Thyroid gland (tissue), 4 donors: Measurements from ENCODE around the gene PHPT1. TPM values are rescaled to one million over a fixed set of nuclear protein-coding genes. Genes with fewer than 3 reads are reported as not detected.

Experiments used
- DNase-seq, 2 donors: peaks; one replicate each; pipeline ENCODE4 v3.0.0-alpha.2; 2019
- H3K27ac ChIP-seq, 3 donors: fragments of 200-600 bp; sonication (generic); 1 replicate in 2 of 3; 2 replicates in 1 of 3; pipeline ENCODE4 v1.5.1; 2016 to 2019; ENCODE audit warnings: mild to moderate bottlenecking in 1 of 3, moderate library complexity in 1 of 3
- H3K27me3 ChIP-seq: fragments of 200-600 bp; sonication (generic); one replicate; pipeline ENCODE4 v1.5.1; 2019
- H3K36me3 ChIP-seq, 2 donors: fragments of 200-600 bp; sonication (generic); one replicate each; pipeline ENCODE4 v1.5.1; 2016 to 2019
- H3K4me1 ChIP-seq, 2 donors: fragments of 200-600 bp; sonication (generic); one replicate each; pipeline ENCODE4 v1.5.1; 2017 to 2019
- H3K4me3 ChIP-seq, 3 donors: fragments of 200-600 bp; sonication (generic); replicated peaks in 1 of 3; 1 replicate in 2 of 3; 2 replicates in 1 of 3; pipeline ENCODE4 v1.5.1; 2016; ENCODE audit warnings: mild to moderate bottlenecking in 1 of 3
- H3K9me3 ChIP-seq: fragments of 200-600 bp; sonication (generic); one replicate; pipeline ENCODE4 v1.5.1; 2017
- POLR2A ChIP-seq, 2 donors: fragments of 450-650 bp; IDR thresholded peaks; one replicate each; pipeline ENCODE4 v1.6.1; 2017; ENCODE audit warnings: antibody characterized with exemption in 2 of 2, mild to moderate bottlenecking in 2 of 2, moderate library complexity in 1 of 2
- WGBS, 2 donors: methylation state at CpG; one replicate each; pipeline ENCODE4 v1.1.5; 2017; 5-methylcytosine and 5-hydroxymethylcytosine counted together
- intact Hi-C: fragments of 100-400 bp; cut with DNase I; formaldehyde crosslinking; loops from one replicate; pipeline ENCODE4 v1.15.1; 2023
- total RNA-seq, 4 donors: library from RNA; depleted of rRNA; stranded (reverse); fragments of >200 nt; gene quantifications; one replicate each; pipeline ENCODE4 v1.2.3, GENCODE V29; 2016
- TF ChIP-seq, protein P1 (sequence below), 6 experiments: fragments of 200-600 bp in 3 of 6; fragments of 450-650 bp in 3 of 6; sonication (generic) in 3 of 6; IDR thresholded peaks; one replicate each; pipeline ENCODE4 v1.5.1; 2016 to 2019; ENCODE audit warnings: antibody characterized with exemption in 6 of 6, mild to moderate bottlenecking in 2 of 6, inconsistent platforms in 1 of 6, moderate library complexity in 1 of 6

PHPT1 gene
- total RNA-seq, 4 donors from 2014 or later, result 79.4 to 174 (median 115) TPM

GRCh38 chr9:136806631-136807201 is 42.5 kb upstream of the PHPT1 start:
- DNase-seq, result no peak
- Histone ChIP-seq H3K4me1 (peaks cover 23 to 33% of the 10 kb centered on the region in 2 donors), H3K9me3 (no peaks in the 10 kb centered on the region), H3K36me3 (no peaks in the 10 kb centered on the region), H3K27me3 (no peaks in the 10 kb centered on the region), H3K27ac (no peak overlapping the region), H3K4me3 (peak overlapping the region in 1 of 3 donors; percentile 99)
- TF ChIP-seq, protein P1, sequence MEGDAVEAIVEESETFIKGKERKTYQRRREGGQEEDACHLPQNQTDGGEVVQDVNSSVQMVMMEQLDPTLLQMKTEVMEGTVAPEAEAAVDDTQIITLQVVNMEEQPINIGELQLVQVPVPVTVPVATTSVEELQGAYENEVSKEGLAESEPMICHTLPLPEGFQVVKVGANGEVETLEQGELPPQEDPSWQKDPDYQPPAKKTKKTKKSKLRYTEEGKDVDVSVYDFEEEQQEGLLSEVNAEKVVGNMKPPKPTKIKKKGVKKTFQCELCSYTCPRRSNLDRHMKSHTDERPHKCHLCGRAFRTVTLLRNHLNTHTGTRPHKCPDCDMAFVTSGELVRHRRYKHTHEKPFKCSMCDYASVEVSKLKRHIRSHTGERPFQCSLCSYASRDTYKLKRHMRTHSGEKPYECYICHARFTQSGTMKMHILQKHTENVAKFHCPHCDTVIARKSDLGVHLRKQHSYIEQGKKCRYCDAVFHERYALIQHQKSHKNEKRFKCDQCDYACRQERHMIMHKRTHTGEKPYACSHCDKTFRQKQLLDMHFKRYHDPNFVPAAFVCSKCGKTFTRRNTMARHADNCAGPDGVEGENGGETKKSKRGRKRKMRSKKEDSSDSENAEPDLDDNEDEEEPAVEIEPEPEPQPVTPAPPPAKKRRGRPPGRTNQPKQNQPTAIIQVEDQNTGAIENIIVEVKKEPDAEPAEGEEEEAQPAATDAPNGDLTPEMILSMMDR (IDR thresholded peaks at IDR 0.05), result no peak
- no peak for TF ChIP-seq POLR2A (IDR thresholded peaks at IDR 0.05)
- intact Hi-C loops, result loop anchor here (5.0 kb wide), 1 partner anchor 141 kb away; the partner anchor contains the start of gene C8G
- 73 to 83% methylated on average over 17 to 21 of the region's 25 CpGs for WGBS, 2 donors

DNA sequence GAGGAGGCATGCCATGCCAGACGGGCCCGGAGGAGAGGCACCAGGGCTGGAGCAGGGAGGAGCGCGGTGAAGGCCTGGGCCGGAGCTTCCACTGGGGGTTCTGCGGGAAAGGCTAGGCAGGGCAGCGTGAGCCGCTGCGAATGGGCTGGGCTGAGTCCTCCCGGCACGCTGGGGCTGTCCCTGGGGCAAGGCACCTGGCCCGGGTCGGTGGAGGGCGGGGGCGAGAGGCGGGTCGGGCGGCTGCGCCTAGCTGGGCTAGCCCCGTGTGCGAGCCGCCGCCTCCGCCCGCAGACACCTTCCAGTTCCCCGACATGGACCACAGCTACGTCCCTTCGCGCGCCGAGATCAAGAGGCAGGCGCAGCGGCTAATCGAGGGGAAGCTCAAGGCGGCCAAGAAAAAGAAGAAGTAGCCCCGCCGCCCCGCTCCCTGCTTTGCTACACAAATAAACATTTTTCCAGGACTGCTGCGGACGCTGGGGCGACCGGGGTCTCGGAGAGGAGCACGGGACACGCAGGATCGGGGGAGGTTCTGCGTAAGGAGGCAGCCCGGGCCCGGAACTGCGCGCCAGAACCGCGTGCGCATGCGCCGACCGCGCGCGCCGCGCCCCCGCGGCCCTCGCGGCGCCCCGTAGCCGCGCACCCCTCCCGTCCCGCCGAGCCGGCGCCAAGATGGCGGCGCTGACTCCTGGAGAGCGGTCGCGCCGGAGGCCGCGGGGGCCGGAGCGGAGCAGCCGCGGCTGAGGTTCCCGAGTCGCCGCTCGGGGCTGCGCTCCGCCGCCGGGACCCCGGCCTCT is 41.7 kb upstream of the PHPT1 start, which contains the start of gene RABL6:
Gene RABL6, plus strand, starts transcription at position 668 of the 794 bp plus-strand sequence. CDS start 249 bp downstream, outside the sequence.
- intact Hi-C loops, result loop anchor here (5.0 kb wide), 1 partner anchor 140 kb away; the partner anchor contains the start of gene C8G
- Histone ChIP-seq H3K36me3 (no peaks in the 10 kb centered on the region), H3K27ac (peak within 1 kb of the TSS; percentile 69 to 91 (median 89)), H3K9me3 (no peaks in the 10 kb centered on the region), H3K4me3 (peak within 1 kb of the TSS; percentile 16 to 99 (median 92)), H3K4me1 (peaks cover 23 to 33% of the 10 kb centered on the region in 2 donors), H3K27me3 (no peaks in the 10 kb centered on the region)
- DNase-seq, result peak; percentile 69 to 70
- 1 to 5% methylated on average over 9 to 12 of the region's 96 CpGs for WGBS, 2 donors
- TF ChIP-seq, protein P1 (IDR thresholded peaks at IDR 0.05), result peak in 1 of 6 experiments; percentile 3
- TF ChIP-seq POLR2A (IDR thresholded peaks at IDR 0.05), result peak; percentile 9 to 83

DNA sequence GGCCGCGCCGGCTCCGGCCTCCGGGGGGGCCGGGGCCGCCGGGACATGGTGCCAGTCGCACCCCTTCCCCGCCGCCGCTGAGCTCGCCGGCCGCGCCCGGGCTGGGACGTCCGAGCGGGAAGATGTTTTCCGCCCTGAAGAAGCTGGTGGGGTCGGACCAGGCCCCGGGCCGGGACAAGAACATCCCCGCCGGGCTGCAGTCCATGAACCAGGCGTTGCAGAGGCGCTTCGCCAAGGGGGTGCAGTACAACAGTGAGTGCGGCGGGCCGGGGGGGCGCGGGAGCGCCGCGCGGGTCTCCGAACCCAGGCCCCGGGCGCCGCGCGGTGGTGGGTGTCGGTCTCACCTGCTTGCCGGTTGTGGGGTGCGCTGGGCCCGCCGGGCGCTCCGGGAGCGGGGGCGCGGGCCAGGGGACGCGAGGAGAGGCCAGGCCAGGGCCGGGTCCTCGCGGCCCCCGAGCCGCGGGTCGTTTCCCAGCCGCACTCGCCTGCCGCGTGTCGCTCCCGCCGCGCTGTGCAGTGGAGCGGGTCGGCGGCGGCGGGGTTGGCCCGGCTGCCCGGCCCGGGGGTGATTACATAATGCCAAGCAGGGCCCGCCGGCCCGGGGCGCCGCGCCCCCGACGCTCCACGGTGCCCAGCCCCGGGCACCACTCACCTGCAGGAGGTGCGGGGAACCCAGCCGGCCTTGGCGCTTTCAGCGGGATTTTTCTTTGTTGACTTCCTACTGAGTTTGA is 41.0 kb upstream of the PHPT1 start:
- intact Hi-C loops, result loop anchor here (5.0 kb wide), 1 partner anchor 139 kb away; the partner anchor contains the start of gene C8G
- Histone ChIP-seq H3K27ac (peak overlapping the region; percentile 29 to 58 (median 46)), H3K9me3 (no peaks in the 10 kb centered on the region), H3K36me3 (no peaks in the 10 kb centered on the region), H3K4me3 (peak overlapping the region; percentile 16 to 99 (median 92)), H3K27me3 (no peaks in the 10 kb centered on the region), H3K4me1 (peaks cover 23 to 33% of the 10 kb centered on the region in 2 donors)
- DNase-seq, result peak in 1 of 2 donors; percentile 49
- no peak for TF ChIP-seq POLR2A (IDR thresholded peaks at IDR 0.05)
- TF ChIP-seq, protein P1 (IDR thresholded peaks at IDR 0.05), result no peak
- WGBS, 2 donors, result 0% methylated on average over 19 to 22 of the region's 93 CpGs

DNA sequence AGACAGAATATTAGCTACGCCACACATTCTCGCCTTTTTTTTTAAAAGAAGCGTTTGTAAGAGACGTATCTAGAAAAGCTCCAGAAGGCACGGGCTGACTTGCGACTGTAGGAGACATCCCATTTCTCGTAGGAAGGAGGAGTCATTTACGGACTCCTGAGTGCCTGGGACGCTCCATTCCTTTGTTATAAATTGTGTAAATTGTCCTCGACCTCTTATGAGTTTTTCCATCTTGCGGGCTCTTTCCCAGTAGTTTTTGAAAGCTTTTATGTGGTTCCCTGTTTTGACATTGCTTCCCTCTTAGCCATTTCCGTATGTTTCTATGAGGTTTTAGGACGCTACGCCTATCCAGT is 40.4 kb upstream of the PHPT1 start:
- intact Hi-C loops, result loop anchor here (5.0 kb wide), 1 partner anchor 139 kb away; the partner anchor contains the start of gene C8G

More for the DNA sequence above, 40.4 kb upstream of the PHPT1 start:
- H3K9me3 ChIP-seq, result no peaks in the 10 kb centered on the region
- peaks cover 23 to 33% of the 10 kb centered on the region in 2 donors for H3K4me1 ChIP-seq
- TF ChIP-seq, protein P1 (IDR thresholded peaks at IDR 0.05), result no peak
- TF ChIP-seq POLR2A (IDR thresholded peaks at IDR 0.05), result no peak
- H3K27ac ChIP-seq, result peak overlapping the region in 1 of 3 donors; percentile 58
- peak overlapping the region; percentile 16 to 99 (median 92) for H3K4me3 ChIP-seq
- DNase-seq, result no peak
- WGBS, 2 donors, result 9 to 11% methylated on average over 14 of the region's 14 CpGs
- no peaks in the 10 kb centered on the region for H3K36me3 ChIP-seq
- H3K27me3 ChIP-seq, result no peaks in the 10 kb centered on the region
